Peyer's patch (tissue), 4 donors: ENCODE measurements around the gene PPY.

Experiments
- CTCF ChIP-seq, 6 experiments: fragments of 450-650 bp in 4 of 6; fragments of 200-600 bp in 2 of 6; sonication (generic) in 1 of 6; IDR thresholded peaks; one replicate each; pipeline ENCODE4 v1.5.1; 2017 to 2019; ENCODE audit warnings: antibody characterized with exemption in 6 of 6, mild to moderate bottlenecking in 3 of 6, moderate library complexity in 1 of 6
- POLR2A ChIP-seq, 2 donors: fragments of 450-650 bp; IDR thresholded peaks; one replicate each; pipeline ENCODE4 v1.5.1; 2017; ENCODE audit warnings: antibody characterized with exemption in 2 of 2, mild to moderate bottlenecking in 2 of 2, moderate library complexity in 2 of 2

DNA sequence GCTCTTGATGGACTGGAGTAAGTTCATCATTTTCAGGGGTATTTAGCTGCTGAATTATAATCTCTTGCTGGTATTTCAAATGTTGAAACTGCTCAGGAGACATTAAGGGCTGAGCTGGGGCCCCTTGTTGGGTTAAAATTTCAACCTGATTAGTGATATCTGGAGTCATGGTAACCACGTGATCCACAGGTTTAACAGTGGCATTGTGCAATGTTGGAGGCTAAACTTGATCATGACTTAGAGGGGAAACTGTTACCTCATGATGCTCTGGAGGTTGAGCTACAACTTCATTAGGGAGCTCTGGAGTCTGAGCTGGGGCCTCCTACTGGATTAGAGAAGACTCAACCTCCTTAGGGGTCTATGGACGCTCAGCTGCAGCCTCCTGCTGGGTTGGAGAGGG, 17.7 kb downstream of the PPY start:
- TF ChIP-seq CTCF (IDR thresholded peaks at IDR 0.05) (no peak), POLR2A (IDR thresholded peaks at IDR 0.05) (no peak)
